Gastrocnemius medialis (tissue), 4 donors: Measurements from ENCODE around the gene CNKSR3.

Experiments
- CTCF ChIP-seq, 5 experiments: fragments of 450-650 bp in 3 of 5; fragments of 200-600 bp in 2 of 5; sonication (generic) in 2 of 5; IDR thresholded peaks in 4 of 5; conservative IDR thresholded peaks in 1 of 5; 1 replicate in 4 of 5; 2 replicates in 1 of 5; pipeline ENCODE4 v1.5.1; 2016 to 2019; ENCODE audit warnings: antibody characterized with exemption in 5 of 5, mild to moderate bottlenecking in 3 of 5, moderate library complexity in 3 of 5
- POLR2A ChIP-seq, 2 donors: fragments of 450-650 bp; IDR thresholded peaks; one replicate each; pipeline ENCODE4 v1.6.1; 2017; ENCODE audit warnings: antibody characterized with exemption in 2 of 2, mild to moderate bottlenecking in 2 of 2, moderate library complexity in 2 of 2

GRCh38 chr6:154489822-154490221, 20.7 kb downstream of the CNKSR3 start:
- TF ChIP-seq CTCF (IDR thresholded peaks at IDR 0.05 in 4 of 5, conservative IDR thresholded peaks at IDR 0.05 in 1 of 5) = no peak
- TF ChIP-seq POLR2A (IDR thresholded peaks at IDR 0.05) = no peak
